Prostate gland (tissue), 2 donors: Measurements from ENCODE around the gene MAFF. TPM values are rescaled to one million over a fixed set of nuclear protein-coding genes. Genes with fewer than 3 reads are reported as not detected.
A peak's percentile ranks its signal among the peaks of the same experiment; 100 is the strongest.
"Not testable (repeated sequence)": the region's sequence is repeated elsewhere in the genome, so short reads cannot be mapped to it uniquely, and the experiment has no call there.

ENCODE experiments used
- DNase-seq: peaks from one replicate; pipeline ENCODE4 v3.0.0-alpha.2; 2019; ENCODE audit warnings: low spot score
- H3K27ac ChIP-seq, 2 donors: fragments of 200-600 bp; sonication (generic); 2 replicates each; pipeline ENCODE4 v1.5.1; 2017 to 2019
- H3K27me3 ChIP-seq: fragments of 200-600 bp; sonication (generic); replicated peaks from 2 replicates; pipeline ENCODE4 v1.5.1; 2019; ENCODE audit not compliant: insufficient read depth
- H3K36me3 ChIP-seq, 2 donors: fragments of 200-600 bp; sonication (generic); 1 replicate in 1 of 2; 2 replicates in 1 of 2; pipeline versions ENCODE4 v1.5.1 to v1.8.1; 2017 to 2019
- H3K4me1 ChIP-seq: fragments of 200-600 bp; sonication (generic); replicated peaks from 2 replicates; pipeline ENCODE4 v1.5.1; 2019
- H3K4me3 ChIP-seq, 2 donors: fragments of 200-600 bp; sonication (generic); 2 replicates each; pipeline ENCODE4 v1.5.1; 2017 to 2019
- H3K9me3 ChIP-seq: fragments of 200-600 bp; sonication (generic); 2 replicates; pipeline ENCODE4 v1.5.1; 2017
- POLR2A ChIP-seq: fragments of 450-650 bp; IDR thresholded peaks from one replicate; pipeline ENCODE4 v1.6.1; 2016; ENCODE audit warnings: antibody characterized with exemption, mild to moderate bottlenecking
- POLR2AphosphoS5 ChIP-seq: sonication (generic); formaldehyde crosslinking; IDR thresholded peaks from one replicate; pipeline ENCODE4 v1.6.1; 2017; ENCODE audit warnings: antibody characterized with exemption
- WGBS: methylation state at CpG from one replicate; pipeline ENCODE4 v1.1.5; 2018; 5-methylcytosine and 5-hydroxymethylcytosine counted together
- intact Hi-C: fragments of 100-400 bp; cut with DNase I; formaldehyde crosslinking; loops from one replicate; pipeline ENCODE4 v1.14.2; 2022
- total RNA-seq, 2 donors: library from RNA; depleted of rRNA; stranded (reverse); fragments of >200 nt; gene quantifications; one replicate each; pipeline ENCODE4 v1.1.0, GENCODE V29; 2016
- TF ChIP-seq, protein P1 (sequence below), 4 experiments: fragments of 200-600 bp in 2 of 4; fragments of 450-650 bp in 2 of 4; sonication (generic) in 2 of 4; IDR thresholded peaks; 1 replicate in 3 of 4; 2 replicates in 1 of 4; pipeline ENCODE4 v1.5.1; 2016 to 2019; ENCODE audit warnings: antibody characterized with exemption in 4 of 4, mild to moderate bottlenecking in 2 of 4, moderate library complexity in 2 of 4

Gene MAFF
- total RNA-seq, 2 donors from 2014 or later = 23.6 to 26.0 TPM

DNA sequence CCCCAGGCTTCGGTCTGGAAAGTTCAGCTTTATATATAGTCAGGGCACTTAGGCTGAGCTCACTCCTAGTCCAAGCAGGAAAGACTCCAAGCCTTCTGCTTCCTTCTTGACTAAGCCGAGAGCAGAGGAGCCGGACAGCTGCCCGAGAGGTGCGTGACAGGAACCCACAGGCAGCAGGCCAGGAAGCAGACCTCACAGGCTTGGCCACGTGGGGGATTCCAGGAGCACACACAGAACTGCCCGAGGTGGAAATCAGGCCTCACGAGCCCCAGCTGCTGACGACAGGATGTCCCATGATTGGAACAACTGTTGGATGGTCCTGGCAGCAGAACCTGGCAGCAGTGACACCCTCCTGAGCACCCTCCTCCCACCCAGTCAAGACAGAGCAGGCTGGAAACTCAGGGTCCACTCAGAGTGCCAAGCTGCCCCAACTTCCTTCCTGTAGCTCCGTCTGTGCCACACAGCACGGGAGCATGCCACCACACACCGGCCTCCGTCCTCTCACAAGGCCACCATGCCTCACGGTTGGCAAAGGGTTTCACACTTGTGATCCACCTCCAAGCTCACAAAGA, 25.5 kb upstream of the MAFF start:
- intact Hi-C loops = loop anchor here (10.0 kb wide), 1 partner anchor 61 kb away; the partner anchor contains the start of gene BAIAP2L2
- WGBS = 42% methylated on average over 14 of the region's 14 CpGs
- H3K9me3 ChIP-seq = no peaks in the 10 kb centered on the region
- peak overlapping the region; percentile 95 to 99 for H3K27ac ChIP-seq
- H3K4me1 ChIP-seq = peaks cover 22% of the 10 kb centered on the region
- DNase-seq = peak; percentile 73
- peak; percentile 84 for TF ChIP-seq POLR2AphosphoS5
- TF ChIP-seq POLR2A = no peak
- H3K36me3 ChIP-seq = no peaks in the 10 kb centered on the region
- H3K27me3 ChIP-seq = no peaks in the 10 kb centered on the region
- no peak overlapping the region for H3K4me3 ChIP-seq

DNA sequence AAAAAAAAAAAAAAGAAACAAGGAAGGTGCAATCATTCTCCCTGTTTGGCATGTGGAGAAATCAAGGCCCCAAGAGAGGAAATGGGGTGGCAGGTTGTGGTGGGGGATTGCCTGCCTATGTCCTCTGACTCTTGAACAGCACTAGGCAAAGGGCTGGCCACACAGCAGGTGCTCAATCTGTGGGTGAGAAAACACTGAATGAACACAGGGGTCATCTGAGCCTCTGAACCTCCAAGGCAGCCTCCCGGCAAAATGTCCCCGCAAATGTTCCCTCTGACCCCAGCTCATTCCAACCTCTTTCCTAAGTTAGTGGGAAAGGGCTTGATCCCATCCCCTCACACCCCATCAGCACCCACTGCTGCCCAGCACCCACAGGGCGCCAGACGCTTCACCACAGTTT, 24.8 kb upstream of the MAFF start:
- Histone ChIP-seq H3K27ac (peak overlapping the region; percentile 95 to 99), H3K4me3 (no peak overlapping the region), H3K9me3 (no peaks in the 10 kb centered on the region), H3K27me3 (no peaks in the 10 kb centered on the region), H3K4me1 (peaks cover 22% of the 10 kb centered on the region), H3K36me3 (no peaks in the 10 kb centered on the region)
- 97% methylated on average over 4 of the region's 4 CpGs for WGBS
- no peak for DNase-seq
- TF ChIP-seq, protein P1, sequence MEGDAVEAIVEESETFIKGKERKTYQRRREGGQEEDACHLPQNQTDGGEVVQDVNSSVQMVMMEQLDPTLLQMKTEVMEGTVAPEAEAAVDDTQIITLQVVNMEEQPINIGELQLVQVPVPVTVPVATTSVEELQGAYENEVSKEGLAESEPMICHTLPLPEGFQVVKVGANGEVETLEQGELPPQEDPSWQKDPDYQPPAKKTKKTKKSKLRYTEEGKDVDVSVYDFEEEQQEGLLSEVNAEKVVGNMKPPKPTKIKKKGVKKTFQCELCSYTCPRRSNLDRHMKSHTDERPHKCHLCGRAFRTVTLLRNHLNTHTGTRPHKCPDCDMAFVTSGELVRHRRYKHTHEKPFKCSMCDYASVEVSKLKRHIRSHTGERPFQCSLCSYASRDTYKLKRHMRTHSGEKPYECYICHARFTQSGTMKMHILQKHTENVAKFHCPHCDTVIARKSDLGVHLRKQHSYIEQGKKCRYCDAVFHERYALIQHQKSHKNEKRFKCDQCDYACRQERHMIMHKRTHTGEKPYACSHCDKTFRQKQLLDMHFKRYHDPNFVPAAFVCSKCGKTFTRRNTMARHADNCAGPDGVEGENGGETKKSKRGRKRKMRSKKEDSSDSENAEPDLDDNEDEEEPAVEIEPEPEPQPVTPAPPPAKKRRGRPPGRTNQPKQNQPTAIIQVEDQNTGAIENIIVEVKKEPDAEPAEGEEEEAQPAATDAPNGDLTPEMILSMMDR (IDR thresholded peaks at IDR 0.05) = no peak
- no peak for TF ChIP-seq POLR2A
- no peak for TF ChIP-seq POLR2AphosphoS5
- intact Hi-C loops = loop anchor here (10.0 kb wide), 1 partner anchor 62 kb away; the partner anchor contains the start of gene BAIAP2L2

DNA sequence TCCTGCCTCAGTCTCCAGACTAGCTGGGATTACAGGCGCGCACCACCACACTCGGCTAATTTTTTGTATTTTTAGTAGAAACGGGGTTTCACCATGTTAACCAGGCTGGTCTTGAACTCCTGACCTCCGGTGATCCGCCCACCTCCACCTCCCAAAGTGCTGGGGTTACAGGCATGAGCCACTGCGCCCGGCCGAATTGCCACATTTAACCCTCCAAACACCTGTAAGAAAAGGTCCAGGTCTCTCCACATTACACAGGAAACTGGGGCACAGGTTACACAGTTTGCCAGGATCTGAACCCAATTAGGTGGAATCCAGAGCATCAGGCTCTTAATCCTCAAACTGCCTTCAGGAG, 24.2 kb upstream of the MAFF start:
- not testable (repeated sequence) for DNase-seq
- 66% methylated on average over 9 of the region's 9 CpGs for WGBS

DNA sequence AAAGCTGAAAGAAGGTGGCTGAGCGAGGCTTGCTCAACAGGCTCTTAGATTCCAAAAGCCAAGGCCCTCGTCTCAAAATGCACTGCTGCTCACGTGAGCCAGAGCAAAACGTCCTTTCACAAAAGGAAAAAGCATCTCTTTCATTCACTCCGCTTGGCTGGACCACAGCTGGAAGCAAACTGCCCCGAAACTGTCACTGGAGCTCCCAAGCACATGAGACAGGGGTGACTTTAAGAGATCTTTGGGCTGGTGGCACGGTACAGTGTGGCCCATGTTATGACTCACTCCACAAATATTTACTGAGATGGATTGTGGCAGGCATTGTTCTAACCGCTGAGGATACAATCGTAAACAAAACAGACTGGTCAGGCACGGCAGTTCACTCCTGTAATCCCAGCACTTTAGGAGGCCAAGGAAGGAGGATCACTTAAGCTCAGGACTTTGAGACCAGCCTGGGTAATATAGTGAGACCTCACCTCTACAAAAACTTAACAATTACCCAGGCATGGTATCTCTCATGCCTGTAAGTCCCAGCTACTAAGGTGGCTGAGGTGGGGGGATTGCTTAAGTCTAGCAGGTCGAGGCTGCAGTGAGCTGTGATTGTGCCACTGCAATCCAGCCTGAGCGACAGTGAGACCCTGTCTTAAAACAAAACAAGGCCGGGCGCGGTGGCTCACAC, 23.7 kb upstream of the MAFF start:
- Histone ChIP-seq H3K36me3 (no peaks in the 10 kb centered on the region), H3K27ac (peak overlapping the region; percentile 95 to 99), H3K27me3 (no peaks in the 10 kb centered on the region), H3K4me1 (peaks cover 22% of the 10 kb centered on the region), H3K9me3 (no peaks in the 10 kb centered on the region), H3K4me3 (no peak overlapping the region)
- intact Hi-C loops = loop anchor here (10.0 kb wide), 1 partner anchor 63 kb away; the partner anchor contains the start of gene BAIAP2L2
- peak; percentile 86 for DNase-seq
- WGBS = 39% methylated on average over 14 of the region's 15 CpGs
- TF ChIP-seq, protein P1 (IDR thresholded peaks at IDR 0.05) = no peak
- TF ChIP-seq POLR2A (peak; percentile 31), POLR2AphosphoS5 (peak; percentile 99)

More for the DNA sequence above, 24.2 kb upstream of the MAFF start:
- not testable (repeated sequence) for H3K36me3 ChIP-seq, H3K27me3 ChIP-seq, H3K9me3 ChIP-seq, H3K4me3 ChIP-seq
- intact Hi-C loops = loop anchor here (10.0 kb wide), 1 partner anchor 63 kb away; the partner anchor contains the start of gene BAIAP2L2
- H3K27ac ChIP-seq = peak overlapping the region; percentile 95 to 99
- H3K4me1 ChIP-seq = peaks cover 22% of the 10 kb centered on the region

DNA sequence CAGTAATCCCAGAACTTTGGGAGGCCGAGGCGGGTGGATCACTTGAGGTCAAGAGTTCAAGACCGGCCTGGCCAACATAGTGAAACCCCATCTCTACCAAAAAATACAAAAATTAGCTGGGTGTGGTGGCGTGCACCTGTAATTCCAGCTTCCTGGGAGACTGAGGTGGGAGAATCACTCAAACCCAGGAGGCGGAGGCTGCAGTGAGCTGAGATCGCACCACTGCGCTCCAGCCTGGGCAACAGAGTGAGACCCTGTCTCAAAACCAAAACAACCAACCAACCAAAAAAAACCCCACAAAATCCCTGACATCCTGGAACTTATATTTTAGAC, 23.2 kb upstream of the MAFF start:
- not testable (repeated sequence) for H3K9me3 ChIP-seq, DNase-seq, H3K27me3 ChIP-seq, H3K4me3 ChIP-seq, H3K36me3 ChIP-seq
- Histone ChIP-seq H3K27ac (peak overlapping the region; percentile 95 to 99), H3K4me1 (peaks cover 22% of the 10 kb centered on the region)
- intact Hi-C loops = loop anchor here (10.0 kb wide), 1 partner anchor 64 kb away; the partner anchor contains the start of gene BAIAP2L2
- 96% methylated on average over 7 of the region's 7 CpGs for WGBS

DNA sequence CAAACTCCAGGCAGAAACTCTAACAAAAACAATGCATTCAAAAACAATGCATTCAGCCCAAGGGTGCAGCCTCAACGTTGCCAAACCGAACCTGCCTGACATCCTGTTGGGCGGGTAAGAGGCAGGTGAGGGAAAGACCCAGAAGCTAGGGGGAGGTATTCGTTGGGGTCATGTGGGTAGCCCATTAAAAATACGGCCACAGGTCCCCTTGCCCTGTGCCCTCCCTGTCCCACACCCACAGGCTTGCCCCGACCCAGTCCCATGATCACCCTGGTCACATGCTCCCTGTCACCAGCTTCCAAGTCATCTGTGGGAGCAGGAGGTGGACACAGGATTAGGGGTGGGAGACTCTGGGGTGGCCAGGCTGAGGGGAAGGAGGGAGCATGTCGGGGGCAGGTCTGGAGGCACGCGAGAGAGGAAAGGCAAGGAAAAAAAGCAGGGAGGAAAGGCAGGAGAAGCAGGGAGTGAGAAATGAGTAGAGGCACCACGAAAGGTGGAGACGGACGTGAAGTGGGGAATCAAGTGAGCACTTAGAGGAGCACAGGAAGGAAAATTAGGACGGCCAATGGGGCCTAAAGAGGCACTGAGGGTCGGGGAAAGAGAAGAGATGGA, 20.8 kb upstream of the MAFF start:
- Histone ChIP-seq H3K36me3 (no peaks in the 10 kb centered on the region), H3K9me3 (no peaks in the 10 kb centered on the region), H3K4me1 (peaks cover 22% of the 10 kb centered on the region), H3K27ac (peak overlapping the region; percentile 95 to 99), H3K4me3 (peak overlapping the region; percentile 36 to 53), H3K27me3 (no peaks in the 10 kb centered on the region)
- peak; percentile 37 for DNase-seq
- TF ChIP-seq, protein P1 (IDR thresholded peaks at IDR 0.05) = peak in 1 of 4 experiments; percentile 4
- no peak for TF ChIP-seq POLR2A
- TF ChIP-seq POLR2AphosphoS5 = peak; percentile 53
- WGBS = 16% methylated on average over 14 of the region's 14 CpGs
- intact Hi-C loops = no loop called here
